Measurements from ENCODE around the gene TCHP.

DNA sequence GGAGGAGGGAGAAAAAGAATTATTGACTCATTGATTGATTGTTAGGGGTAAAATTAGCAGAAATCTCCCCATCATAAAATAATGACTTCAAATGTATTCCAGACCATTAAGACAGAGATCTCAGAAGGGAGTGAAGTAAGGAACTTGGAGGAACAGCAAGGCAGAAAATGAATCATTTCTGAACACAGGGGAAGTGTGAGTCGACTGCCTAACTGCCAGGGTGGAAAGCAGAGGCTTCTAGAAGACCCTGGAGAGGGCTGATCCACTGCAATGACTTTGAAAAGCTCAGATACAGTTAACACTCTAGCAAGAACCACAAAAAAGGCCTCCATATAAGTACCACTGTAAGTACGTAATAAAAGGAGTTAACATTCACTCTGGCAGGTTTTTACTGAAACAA lies 29.4 kb upstream of the TCHP start:
- TF ChIP-seq ZFP3 (CRISPR knock-in tag; IDR thresholded peaks at IDR 0.05) (no peak), TCF4 (CRISPR knock-in tag; IDR thresholded peaks at IDR 0.05; ENCODE audit: borderline replicate concordance) (no peak), GLIS3 (CRISPR knock-in tag; IDR thresholded peaks at IDR 0.05) (no peak), ZNF70 (CRISPR knock-in tag; IDR thresholded peaks at IDR 0.05) (no peak), PPARA (CRISPR knock-in tag; IDR thresholded peaks at IDR 0.05; ENCODE audit: borderline replicate concordance) (no peak), ZNF8 (CRISPR knock-in tag; IDR thresholded peaks at IDR 0.05) (no peak)
- TF ChIP-seq, protein P1, sequence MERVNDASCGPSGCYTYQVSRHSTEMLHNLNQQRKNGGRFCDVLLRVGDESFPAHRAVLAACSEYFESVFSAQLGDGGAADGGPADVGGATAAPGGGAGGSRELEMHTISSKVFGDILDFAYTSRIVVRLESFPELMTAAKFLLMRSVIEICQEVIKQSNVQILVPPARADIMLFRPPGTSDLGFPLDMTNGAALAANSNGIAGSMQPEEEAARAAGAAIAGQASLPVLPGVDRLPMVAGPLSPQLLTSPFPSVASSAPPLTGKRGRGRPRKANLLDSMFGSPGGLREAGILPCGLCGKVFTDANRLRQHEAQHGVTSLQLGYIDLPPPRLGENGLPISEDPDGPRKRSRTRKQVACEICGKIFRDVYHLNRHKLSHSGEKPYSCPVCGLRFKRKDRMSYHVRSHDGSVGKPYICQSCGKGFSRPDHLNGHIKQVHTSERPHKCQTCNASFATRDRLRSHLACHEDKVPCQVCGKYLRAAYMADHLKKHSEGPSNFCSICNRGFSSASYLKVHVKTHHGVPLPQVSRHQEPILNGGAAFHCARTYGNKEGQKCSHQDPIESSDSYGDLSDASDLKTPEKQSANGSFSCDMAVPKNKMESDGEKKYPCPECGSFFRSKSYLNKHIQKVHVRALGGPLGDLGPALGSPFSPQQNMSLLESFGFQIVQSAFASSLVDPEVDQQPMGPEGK (CRISPR knock-in tag; IDR thresholded peaks at IDR 0.05; ENCODE audit: borderline replicate concordance), result no peak

Data from SK-N-SH treated with all-trans-retinoic acid at 6 μM for 48 hours (cell line).